Measurements from ENCODE around the gene BPGM. TPM values are rescaled to one million over a fixed set of nuclear protein-coding genes. Genes with fewer than 3 reads are reported as not detected.

The BPGM gene
- polyA plus RNA-seq, 1 of the 3 experiments (the other 2 are of a cell fraction) = 12.4 TPM

DNA sequence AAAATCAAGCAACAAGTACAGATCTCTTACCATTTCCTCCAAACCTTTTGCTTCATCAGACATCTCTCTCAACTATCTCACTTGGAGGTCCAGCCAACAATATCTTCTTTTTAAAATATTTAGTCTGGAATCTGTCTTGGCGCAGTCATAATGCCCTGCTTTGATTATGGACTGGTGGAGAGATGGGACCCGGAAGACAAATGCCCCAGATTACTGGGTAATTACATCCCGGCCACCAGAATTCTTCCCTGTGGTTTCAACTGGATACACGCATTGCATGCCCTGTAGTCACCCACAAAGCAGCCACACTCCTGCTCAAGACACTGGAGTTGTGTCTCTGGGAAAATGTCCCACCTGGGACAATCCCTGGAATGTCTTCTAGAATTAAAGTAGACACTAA, 65.5 kb downstream of the BPGM start:
- ChIA-PET CTCF (no interaction called here), POLR2A (no interaction called here)
- no peak for TF ChIP-seq SIN3A (IDR thresholded peaks at IDR 0.05; ENCODE audit: borderline replicate concordance, low read depth, low read length)
- TF ChIP-seq, protein P1, sequence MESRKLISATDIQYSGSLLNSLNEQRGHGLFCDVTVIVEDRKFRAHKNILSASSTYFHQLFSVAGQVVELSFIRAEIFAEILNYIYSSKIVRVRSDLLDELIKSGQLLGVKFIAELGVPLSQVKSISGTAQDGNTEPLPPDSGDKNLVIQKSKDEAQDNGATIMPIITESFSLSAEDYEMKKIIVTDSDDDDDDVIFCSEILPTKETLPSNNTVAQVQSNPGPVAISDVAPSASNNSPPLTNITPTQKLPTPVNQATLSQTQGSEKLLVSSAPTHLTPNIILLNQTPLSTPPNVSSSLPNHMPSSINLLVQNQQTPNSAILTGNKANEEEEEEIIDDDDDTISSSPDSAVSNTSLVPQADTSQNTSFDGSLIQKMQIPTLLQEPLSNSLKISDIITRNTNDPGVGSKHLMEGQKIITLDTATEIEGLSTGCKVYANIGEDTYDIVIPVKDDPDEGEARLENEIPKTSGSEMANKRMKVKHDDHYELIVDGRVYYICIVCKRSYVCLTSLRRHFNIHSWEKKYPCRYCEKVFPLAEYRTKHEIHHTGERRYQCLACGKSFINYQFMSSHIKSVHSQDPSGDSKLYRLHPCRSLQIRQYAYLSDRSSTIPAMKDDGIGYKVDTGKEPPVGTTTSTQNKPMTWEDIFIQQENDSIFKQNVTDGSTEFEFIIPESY (IDR thresholded peaks at IDR 0.05; ENCODE audit: borderline replicate concordance, low read depth) = no peak
- TF ChIP-seq FOXJ3 (CRISPR knock-in tag; IDR thresholded peaks at IDR 0.05) = no peak
- TF ChIP-seq NFIC (IDR thresholded peaks at IDR 0.05; ENCODE audit: borderline replicate concordance) = no peak
- TF ChIP-seq TCF12 (IDR thresholded peaks at IDR 0.05) = 0 out of 2 replicates have a peak, but pooled peaks have one; percentile 21
- no peak for TF ChIP-seq REST (IDR thresholded peaks at IDR 0.05; ENCODE audit: low read depth, low read length)
- no peak for TF ChIP-seq FOSL2 (IDR thresholded peaks at IDR 0.05; ENCODE audit: borderline replicate concordance, low read depth)
- 0 out of 2 replicates have a peak, but pooled peaks have one; percentile 14 for TF ChIP-seq JUND (IDR thresholded peaks at IDR 0.05)
- TF ChIP-seq EZH2phosphoT487 (IDR thresholded peaks at IDR 0.05; ENCODE audit: borderline replicate concordance, low read depth) = no peak
- no peak for TF ChIP-seq SMC3 (IDR thresholded peaks at IDR 0.05; ENCODE audit: low read depth, low read length)
- Histone ChIP-seq H3K9ac (no peak overlapping the region), H2AFZ (ENCODE audit: low read depth) (peak overlapping the region; percentile 56; the same call in 1 of the 2 replicates), H3K4me3 (ENCODE audit: low read depth in 2 of 2, low read length in 1 of 2) (no peak overlapping the region), H3K4me2 (no peak overlapping the region), H3K79me2 (ENCODE audit: insufficient read depth) (no peaks in the 10 kb centered on the region), H3K9me3 (no peaks in the 10 kb centered on the region), H3K4me1 (ENCODE audit: control insufficient read depth in 1 of 2, insufficient read depth in 2 of 2, low read depth in 1 of 2, low read length in 1 of 2) (peaks cover 4 to 7% of the 10 kb centered on the region in 2 experiments; a peak in 1 of 4 replicates), H3K27ac (ENCODE audit: low read depth in 2 of 2, low read length in 1 of 2) (peak overlapping the region in 1 of 2 experiments; percentile 29; a peak in 3 of 4 replicates), H3K36me3 (replicated peaks in 1 of 2; ENCODE audit: control insufficient read depth in 1 of 2, insufficient read depth in 2 of 2, low read length in 1 of 2) (no peaks in the 10 kb centered on the region), H3K27me3 (ENCODE audit: insufficient read depth) (no peaks in the 10 kb centered on the region), H3K9me2 (no peaks in the 10 kb centered on the region), H4K20me1 (ENCODE audit: insufficient read depth) (no peaks in the 10 kb centered on the region), H3F3A (replicated peaks; ENCODE audit: insufficient read depth) (peaks cover 13% of the 10 kb centered on the region)
- 83% methylated on average over 4 of the region's 4 CpGs for WGBS (ENCODE audit: low lambda C conversion rate)
- DNase-seq = no peak

Measured in SK-N-SH (cell line).